Activated effector memory CD4-positive, alpha-beta T cell treated with Interleukin-2 at 50 U/mL for 16 hours (primary cell): Measurements from ENCODE around the gene ATP12A.

ENCODE experiments used
- DNase-seq: peaks from one replicate; pipeline ENCODE4 v3.0.0-alpha.2; 2020

The ATP12A gene

GRCh38 chr13:24738366-24738847 is 58.2 kb downstream of the ATP12A start:
- DNase-seq, result no peak

GRCh38 chr13:24740014-24740890 is 60.0 kb downstream of the ATP12A start:
- DNase-seq, result no peak

GRCh38 chr13:24741016-24741662 is 60.9 kb downstream of the ATP12A start:
- no peak for DNase-seq

- no peak for DNase-seq
Measured at GRCh38 chr13:24741791-24742190, 61.6 kb downstream of the ATP12A start.

- no peak for DNase-seq
Measured at GRCh38 chr13:24742294-24742693, 62.1 kb downstream of the ATP12A start.

GRCh38 chr13:24742977-24743376 is 62.8 kb downstream of the ATP12A start:
- no peak for DNase-seq

- DNase-seq, result no peak
Measured at GRCh38 chr13:24744247-24744646, 64.0 kb downstream of the ATP12A start.

GRCh38 chr13:24745516-24745860 is 65.3 kb downstream of the ATP12A start:
- no peak for DNase-seq

GRCh38 chr13:24745861-24746617 is 65.8 kb downstream of the ATP12A start:
- no peak for DNase-seq

- DNase-seq, result no peak
Measured at GRCh38 chr13:24746618-24747247, 66.5 kb downstream of the ATP12A start.

GRCh38 chr13:24747248-24748060 is 67.2 kb downstream of the ATP12A start:
- DNase-seq, result no peak

- DNase-seq, result no peak
Measured at GRCh38 chr13:24748061-24748400, 67.8 kb downstream of the ATP12A start.

- no peak for DNase-seq
Measured at GRCh38 chr13:24759197-24759596, 79.0 kb downstream of the ATP12A start.
